Smooth muscle cell of the brain vasculature (primary cell): ENCODE data around the gene HDAC10.
"Not testable (repeated sequence)": the region's sequence is repeated elsewhere in the genome, so short reads cannot be mapped to it uniquely, and the experiment has no call there.

Source experiments
- DNase-seq: peaks from one replicate; pipeline ENCODE4 v3.0.0-alpha.2; 2012; ENCODE audit warnings: low read depth, low spot score

The HDAC10 gene

DNA sequence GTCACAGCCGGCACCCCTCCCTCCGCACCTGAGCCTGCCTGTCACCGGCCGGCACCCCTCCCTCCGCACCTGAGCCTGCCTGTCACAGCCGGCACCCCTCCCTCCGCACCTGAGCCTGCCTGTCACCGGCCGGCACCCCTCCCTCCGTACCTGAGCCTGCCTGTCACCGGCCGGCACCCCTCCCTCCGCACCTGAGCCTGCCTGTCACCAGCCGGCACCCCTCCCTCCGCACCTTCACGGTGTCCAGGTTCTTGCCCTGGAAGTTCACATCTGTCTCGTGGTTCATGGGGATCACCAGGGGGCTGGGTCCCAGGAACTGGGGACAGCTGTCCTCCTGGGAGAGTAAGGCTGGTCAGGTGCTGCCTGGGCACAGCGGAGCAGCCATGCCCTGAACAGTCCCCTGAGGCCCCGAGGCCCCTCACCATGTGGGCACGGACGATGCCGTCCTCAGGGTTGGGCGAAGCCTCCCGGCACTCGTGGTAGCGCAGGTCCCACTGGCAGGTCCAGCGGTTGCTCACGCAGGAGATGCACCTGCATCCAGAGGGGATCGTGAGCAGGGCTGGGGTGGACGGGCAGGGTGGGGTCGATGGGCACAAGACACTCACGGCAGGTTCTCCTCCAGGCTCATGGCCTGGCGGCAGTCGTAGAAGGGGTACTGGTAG, 34.6 kb upstream of the HDAC10 start:
- DNase-seq: no peak

GRCh38 chr22:50284479-50284878, 33.4 kb upstream of the HDAC10 start:
- DNase-seq: no peak

GRCh38 chr22:50283821-50284220, 32.8 kb upstream of the HDAC10 start:
- no peak for DNase-seq

DNA sequence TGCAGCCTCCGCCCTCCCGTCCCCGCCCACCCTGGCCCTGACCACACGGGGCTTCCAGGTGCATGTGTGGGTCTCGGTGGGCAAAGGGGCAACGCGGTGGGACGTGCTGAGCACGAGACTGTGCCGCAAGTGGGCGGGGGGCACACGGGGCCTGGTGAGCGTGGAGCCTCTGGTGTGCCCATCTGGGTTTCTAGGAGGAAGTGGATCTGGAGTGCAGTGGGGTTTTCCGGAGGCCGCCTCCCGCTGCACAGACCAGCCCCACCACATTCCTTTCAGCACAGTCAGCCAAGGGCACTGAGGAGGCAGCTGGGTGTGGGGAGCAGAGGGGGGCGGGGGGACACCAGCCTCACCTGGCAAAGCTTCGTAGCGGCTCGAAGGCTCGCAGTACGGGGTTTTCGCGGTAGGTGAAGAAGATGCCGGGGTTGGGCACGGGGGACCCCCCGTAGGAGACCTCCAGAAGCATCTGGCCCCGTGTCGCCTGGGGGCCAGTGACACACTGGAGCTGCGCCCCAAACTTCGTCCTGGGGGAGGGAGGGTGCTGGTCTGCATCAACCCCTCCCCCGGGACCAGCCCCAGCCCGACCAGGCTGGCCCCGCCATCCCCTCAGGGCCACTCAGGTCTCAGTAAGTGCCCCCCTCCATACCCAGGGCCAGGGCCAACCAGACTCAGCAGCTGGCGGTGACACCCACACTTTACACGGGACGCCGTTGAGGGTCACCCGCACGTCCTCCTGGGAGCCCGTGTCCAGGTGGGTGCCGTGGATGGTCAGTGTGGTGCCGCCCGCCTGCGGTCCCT, 31.5 kb upstream of the HDAC10 start:
- DNase-seq: no peak

- DNase-seq: no peak
Measured at GRCh38 chr22:50281957-50282356, 30.9 kb upstream of the HDAC10 start.

- no peak for DNase-seq
Measured at GRCh38 chr22:50281384-50281760, 30.3 kb upstream of the HDAC10 start.

GRCh38 chr22:50280708-50281383, 29.8 kb upstream of the HDAC10 start:
- no peak for DNase-seq

- DNase-seq: no peak
Measured at GRCh38 chr22:50280022-50280707, 29.1 kb upstream of the HDAC10 start.

DNA sequence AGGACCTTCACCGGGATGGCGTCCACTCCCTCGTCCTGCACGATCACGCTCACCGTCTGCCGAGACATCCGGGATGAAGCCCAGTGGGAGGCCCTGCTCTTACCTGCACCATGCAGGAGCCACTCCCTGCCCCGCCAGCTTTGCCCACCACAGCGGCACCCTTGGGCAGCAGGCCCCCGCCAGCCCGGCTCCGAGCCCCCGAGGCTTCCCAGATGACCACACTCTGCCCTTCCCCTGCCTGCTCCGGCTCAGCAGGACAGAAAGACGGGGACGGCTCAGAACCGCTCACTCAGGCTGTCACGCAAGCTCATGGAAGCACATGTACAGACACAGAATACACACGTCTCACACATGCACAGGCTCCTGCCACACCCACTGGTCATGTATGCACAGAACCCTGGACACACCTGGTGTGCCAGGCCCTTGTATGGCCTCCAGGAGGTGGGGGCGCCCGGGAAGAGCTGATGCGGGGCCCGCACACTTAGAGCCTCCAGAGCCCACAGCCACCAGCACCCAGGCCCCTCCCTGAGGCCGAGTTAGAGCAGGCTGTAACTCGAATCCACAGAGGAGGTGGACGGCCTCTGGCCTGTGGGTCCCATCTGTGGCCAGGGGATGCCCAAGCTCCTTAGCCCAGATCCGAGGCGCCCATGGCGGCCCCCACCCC, 28.0 kb upstream of the HDAC10 start:
- DNase-seq: no peak

DNA sequence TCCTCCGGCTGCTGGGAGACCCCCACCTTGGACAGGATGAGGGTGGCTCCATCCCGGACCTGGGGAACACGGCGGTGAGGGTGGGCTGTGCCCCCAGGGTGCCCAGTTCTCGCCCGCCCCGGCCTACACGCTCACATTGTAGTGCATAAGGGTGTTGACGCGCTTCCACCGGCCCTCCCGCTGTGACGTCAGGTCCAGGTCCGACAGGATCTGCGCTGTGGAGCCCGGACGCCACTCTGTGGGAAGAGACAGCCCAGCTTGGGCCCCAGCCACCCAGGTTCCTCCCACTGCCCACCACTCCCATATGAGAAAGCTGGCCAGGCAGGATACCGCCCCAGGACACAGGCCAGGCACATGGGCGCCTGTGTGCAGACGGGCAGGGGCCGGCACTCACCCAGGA, 27.4 kb upstream of the HDAC10 start:
- DNase-seq: no peak

DNA sequence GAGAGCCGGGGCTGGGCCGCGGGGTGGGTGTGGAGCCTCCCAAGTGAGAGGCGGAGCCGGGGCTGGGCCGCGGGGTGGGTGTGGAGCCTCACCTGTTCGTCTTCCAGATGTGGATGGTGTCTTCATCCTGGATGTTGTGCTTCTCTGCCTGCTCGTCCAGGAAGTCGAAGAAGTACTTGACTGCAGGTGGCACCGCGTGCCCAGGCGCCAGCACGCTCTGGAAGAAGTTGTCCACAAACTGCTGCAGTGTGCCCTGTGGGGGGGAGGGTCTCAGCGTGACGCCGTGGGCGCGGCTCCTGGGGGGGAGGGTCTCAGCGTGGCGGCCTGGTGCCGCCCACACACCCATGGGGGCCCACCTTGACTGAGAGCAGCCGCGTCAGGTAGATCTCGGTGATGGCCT, 26.7 kb upstream of the HDAC10 start:
- DNase-seq: no peak

- no peak for DNase-seq
Measured at GRCh38 chr22:50276143-50276542, 25.1 kb upstream of the HDAC10 start.

GRCh38 chr22:50275181-50276055, 24.4 kb upstream of the HDAC10 start:
- DNase-seq: no peak

- DNase-seq: no peak
Measured at GRCh38 chr22:50274771-50275170, 23.7 kb upstream of the HDAC10 start.

DNA sequence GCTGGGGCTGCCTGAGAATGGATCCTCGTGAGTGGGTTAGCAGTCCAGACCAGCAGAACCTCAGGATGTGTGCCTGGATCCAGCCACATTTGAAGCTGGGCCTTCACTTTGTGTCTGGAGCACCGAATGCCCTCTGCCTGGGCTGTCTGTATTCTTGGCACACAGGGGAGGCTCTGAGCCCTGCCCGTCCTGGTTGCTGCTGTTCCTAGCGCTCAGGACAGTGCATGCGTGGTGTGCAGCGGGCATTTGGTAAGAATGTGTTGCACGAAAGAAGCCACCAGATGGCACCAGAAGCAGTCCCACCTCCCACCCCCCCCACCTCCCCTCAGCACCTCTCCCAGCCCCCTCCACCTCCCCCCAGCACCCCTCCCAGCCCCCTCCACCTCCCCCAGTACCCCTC, 23.2 kb upstream of the HDAC10 start:
- DNase-seq: no peak

GRCh38 chr22:50273781-50274180, 22.7 kb upstream of the HDAC10 start:
- DNase-seq: not testable (repeated sequence)

GRCh38 chr22:50273352-50273751, 22.3 kb upstream of the HDAC10 start:
- DNase-seq: not testable (repeated sequence)

- DNase-seq: no peak
Measured at GRCh38 chr22:50272044-50272802, 21.2 kb upstream of the HDAC10 start.

DNA sequence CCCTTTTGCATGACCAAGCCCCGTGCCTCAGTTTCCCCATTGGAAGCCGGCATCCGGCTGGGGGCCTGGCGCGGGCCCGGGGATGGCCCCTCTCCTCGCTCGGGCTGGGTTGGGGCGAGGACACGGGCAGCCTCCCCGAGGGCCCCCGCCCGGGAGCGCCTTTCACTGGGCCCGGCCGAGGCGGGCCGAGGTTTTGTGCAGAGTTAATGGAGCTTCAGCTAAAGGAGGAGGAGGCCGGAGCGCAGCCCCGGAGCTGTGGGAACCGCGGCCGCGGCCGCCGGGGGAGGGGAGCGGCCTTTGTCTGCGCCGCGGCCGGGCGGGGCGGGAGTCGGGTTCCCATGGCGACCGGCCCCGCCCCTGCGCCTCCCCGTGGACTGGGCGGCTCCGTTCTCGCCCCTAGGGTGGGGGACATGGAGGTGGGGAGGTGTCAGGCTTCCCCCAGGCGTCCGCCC, 20.5 kb upstream of the HDAC10 start:
- no peak for DNase-seq
